Measurements from ENCODE around the gene ELAVL2.

ELAVL2 gene

GRCh38 chr9:23659346-23660006, 166.6 kb downstream of the ELAVL2 start:
- no peak for DNase-seq

- no peak for DNase-seq
Observed at GRCh38 chr9:23658376-23659258, 167.4 kb downstream of the ELAVL2 start.

- no peak for DNase-seq
Observed at GRCh38 chr9:23651051-23651450, 175.0 kb downstream of the ELAVL2 start.

GRCh38 chr9:23648651-23649050, 177.4 kb downstream of the ELAVL2 start:
- DNase-seq: no peak

- no peak for DNase-seq
Observed at GRCh38 chr9:23644896-23645295, 181.1 kb downstream of the ELAVL2 start.

GRCh38 chr9:23644326-23644725, 181.7 kb downstream of the ELAVL2 start:
- DNase-seq: no peak

GRCh38 chr9:23643656-23644258, 182.3 kb downstream of the ELAVL2 start:
- DNase-seq: no peak
